T-helper 9 cell (primary cell): ENCODE data around the gene PKNOX1.
"Not testable (repeated sequence)": the region's sequence is repeated elsewhere in the genome, so short reads cannot be mapped to it uniquely, and the experiment has no call there.

Source experiments
- DNase-seq: peaks from one replicate; pipeline ENCODE4 v3.0.0-alpha.2; 2020

Gene PKNOX1

DNA sequence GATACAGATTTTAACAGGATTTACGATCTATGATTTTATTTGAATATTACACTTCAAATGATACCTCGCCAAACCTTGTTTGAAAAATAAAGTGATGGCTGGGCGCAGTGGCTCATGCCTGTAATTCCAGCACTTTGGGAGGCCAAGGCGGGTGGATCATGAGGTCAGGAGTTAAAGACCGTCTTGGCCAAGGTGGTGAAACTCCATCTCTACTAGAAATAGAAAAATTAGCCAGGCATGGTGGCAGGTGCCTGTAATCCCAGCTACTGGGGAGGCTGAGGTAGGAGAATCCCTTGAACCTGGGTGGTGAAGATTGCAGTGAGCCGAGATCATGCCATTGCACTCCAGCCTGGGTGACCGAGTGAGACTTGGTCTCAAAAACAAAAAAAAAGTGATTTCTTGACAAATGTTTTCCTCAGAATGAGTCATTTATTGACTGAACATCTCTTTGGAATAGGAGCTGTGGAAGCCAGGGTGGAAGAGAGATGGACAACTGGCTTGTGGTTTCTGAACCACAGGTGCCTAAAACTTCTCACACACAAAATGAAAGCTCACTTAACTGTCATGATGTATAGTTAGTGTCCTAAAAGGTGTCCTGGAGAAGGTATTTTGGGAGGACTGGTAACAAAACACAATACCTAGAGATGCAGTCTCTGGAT is 11.9 kb downstream of the PKNOX1 start:
- DNase-seq = no peak

DNA sequence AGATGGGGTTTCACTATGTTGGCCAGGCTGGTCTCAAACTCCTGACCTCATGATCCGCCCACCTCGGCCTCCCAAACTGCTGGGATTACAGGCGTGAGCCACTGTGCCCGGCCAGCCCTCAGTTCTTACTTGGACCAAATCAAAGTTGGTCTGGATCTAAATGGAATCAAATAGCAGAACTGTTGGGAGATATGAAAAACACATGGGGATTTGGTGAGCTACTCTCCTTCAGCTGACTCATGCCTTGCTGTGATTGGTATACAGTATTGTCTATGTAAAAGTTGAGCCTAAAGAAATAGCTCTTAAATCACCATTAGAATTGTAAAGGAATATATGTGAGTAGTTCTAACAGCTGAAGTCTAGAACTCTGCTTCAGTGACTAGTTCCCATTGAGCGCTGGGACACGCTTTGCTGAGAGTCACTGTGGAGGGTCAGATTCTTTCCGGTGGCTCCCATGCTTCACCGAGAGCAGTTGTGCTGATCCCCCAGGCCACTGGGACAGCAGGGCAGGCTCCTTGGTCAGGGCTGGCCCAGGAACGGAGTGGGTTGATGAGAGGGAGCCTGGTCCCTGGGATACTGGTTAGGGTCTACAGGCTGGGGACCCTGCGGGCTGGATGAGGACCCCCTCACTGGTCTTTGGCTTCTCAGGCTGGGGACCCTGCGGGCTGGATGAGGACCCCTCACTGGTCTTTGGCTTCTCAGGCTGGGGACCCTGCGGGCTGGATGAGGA is 14.0 kb downstream of the PKNOX1 start:
- no peak for DNase-seq

DNA sequence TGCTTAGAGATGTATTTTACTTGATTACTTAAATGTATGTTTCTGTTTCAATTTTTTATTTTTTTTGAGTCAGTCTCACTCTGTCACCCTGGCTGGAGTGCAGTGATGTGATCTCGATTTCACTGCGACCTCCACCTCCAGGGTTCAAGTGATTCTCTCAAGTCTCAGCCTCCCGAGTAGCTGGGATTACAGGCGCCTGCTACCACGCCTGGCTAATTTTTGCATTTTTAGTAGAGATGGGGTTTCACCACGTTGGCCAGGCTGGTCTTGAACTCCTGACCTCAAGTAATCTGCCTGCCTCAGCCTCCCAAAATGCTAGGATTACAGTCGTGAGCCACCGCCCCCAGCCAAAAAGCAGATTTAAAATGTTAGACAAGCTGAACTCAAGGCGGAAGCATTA is 15.0 kb downstream of the PKNOX1 start:
- DNase-seq = not testable (repeated sequence)

DNA sequence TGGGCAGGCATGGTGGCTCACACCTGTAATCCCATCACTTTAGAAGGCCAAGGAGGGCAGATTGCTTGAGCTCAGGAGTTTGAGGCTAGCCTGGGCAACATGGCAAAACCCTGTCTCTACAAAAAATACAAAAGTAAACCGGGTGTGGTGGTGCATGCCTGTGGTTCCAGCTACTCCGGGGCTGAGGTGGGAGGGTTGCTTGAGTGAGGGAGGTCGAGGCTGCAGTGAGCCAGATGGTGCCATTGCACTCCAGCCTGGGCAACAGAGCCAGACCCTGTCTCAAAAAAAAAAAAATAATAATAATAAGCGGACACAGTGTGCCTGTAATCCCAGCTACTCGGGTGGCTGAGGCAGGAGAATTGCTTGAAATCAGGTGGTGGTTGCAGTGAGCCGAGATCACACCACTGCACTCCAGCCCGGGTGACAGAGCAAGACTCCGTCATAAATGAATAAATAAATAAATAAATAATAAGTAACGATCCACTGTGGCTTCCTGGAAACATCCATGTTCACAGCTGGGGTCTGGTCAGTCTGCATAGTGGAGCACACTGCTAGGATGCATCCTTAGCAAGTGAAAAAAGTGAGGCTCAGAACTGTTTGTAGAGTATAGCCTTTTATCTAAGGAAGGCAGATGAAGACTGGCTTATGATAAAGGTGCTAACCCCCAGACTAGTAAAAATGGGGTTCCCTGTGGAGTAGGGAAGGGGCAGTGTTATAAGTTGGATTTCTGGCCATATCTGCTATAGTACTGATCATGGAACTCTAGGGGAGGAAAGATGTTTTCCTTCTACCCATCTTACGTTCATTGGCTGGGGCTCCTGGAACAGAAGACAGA is 15.7 kb downstream of the PKNOX1 start:
- no peak for DNase-seq

DNA sequence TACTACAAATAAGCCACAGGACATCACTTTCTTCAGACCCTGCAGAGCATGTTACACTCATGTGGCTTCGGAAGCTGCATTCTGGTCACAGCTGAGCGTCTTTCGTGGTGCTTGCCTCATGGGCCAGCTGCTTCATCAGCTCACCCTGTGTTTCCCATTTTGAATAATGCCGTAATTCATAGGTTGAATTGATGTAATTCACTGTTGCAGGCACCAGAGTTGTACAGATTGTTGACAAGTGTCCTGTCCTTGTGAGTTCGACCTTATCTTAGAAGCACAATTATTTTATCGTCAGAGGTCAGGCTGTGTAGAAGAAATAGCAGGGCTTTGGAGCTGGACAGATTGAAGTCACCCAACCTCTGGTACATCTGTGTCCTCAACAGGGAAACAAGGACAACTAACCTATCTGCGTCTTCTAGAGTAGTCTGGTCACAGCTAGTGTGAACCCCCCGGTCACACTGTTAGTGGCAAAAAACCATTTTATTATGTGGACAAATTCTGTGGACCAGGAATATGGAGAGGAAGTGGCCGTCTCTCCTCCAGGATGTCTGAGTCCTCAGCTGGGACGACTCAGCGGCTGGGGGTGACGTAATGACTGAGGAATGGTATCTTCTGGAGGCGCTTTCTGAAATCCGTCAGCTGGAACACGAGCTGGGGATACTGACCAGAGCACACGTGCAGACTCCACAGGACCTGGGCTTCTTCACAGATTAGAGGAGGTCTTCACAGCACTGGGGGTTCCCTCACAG is 17.8 kb downstream of the PKNOX1 start:
- DNase-seq = no peak

DNA sequence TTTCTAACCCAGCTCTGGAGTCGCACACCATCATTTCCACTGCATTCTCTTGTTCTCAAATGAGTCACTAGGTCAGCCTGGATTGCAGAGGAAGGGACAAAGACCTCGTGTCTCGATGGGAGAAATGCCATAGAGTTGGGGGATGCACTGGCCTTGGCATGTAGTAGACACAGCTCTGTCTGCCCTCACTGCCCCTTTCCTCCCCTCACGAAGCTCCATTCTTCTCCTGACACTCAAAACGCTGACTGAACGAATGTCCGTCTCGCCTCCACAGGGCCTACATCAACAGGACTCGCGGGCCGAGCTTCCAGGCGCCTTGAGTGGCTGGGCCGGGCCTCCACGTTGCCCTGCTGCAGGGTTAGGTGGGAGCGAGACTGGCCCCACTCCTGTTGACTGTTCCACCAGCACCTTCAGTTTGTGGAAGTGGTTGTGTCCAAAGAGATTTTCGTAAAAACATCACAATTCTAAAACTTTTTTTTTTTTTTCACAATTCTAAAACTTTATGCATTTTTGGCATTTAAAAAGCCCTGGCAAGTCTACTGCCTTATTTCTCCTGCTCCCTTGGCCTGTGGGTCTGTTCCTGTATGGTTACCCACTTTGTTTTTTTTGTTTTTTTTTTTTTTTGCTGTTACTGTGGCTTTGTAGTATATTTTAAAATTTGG is 18.8 kb downstream of the PKNOX1 start:
- DNase-seq = no peak

DNA sequence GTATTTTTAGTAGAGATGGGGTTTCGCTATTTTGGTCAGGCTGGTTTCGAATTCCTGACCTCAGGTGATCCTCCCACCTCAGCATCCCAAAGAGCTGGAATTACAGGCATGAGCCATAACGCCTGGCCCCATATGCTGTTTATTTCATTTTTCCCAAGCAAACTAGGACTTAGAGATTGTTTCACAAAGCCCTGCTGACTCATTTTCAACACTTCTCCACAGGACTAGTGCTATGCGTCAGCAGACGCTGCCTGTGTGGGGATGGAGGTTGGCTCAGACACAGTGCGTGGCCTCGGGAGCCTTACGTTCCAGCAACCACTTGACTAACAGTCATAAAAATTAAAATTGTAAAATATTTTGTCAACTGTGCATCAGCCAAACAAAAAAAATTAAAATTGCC is 22.7 kb downstream of the PKNOX1 start:
- DNase-seq = no peak

DNA sequence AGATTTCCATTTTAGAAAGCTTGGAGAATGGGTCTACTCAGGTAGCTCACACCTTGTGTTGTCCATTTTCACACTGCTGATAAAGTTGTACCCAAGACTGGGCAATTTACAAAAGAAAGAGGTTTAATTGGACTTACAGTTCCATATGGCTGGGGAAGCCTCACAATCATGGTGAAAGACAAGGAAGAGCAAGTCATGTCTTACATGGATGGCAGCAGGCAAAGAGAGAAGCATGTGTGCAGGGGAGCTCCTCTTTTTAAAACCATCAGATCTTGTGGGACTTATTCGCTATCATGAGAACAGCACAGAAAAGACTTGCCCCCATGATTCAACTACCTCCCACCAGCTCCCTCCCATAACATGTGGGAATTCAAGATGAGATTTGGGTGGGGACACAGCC is 23.6 kb downstream of the PKNOX1 start:
- not testable (repeated sequence) for DNase-seq

DNA sequence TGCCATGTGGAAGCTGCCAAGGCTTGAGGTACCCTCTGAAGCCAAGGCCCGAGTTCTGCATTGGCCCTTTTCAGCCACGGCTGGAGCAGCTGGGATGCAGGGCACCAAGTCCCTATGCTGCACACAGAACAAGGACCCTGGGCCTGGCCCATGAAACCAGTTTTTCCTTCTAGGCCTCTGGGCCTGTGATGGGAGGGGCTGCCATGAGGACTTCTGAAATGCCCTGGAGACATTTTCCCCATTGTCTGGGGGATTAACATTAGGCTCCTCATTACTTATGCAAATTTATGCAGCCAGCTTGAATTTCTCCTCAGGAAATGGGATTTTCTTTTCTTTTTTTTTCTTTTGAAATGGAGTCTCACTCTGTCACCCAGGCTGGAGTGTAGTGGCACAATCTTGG is 24.8 kb downstream of the PKNOX1 start:
- not testable (repeated sequence) for DNase-seq

DNA sequence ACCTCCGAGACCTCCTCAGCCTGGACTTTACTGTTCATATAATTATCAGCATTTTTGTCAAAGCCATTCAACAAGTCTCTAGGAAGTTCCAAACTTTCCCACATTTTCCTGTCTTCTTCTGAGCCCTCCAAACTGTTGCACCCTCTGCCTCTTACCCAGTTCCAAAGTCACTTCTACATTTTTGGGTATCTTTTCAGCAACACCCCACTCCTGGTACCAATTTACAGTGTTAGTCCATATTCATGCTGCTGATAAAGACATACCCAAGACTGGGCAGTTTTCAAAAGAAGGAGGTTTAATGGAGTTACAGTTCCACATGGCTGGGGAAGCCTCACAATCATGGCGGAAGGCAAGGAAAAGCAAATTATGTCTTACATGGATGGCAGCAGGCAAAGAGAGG is 25.7 kb downstream of the PKNOX1 start:
- DNase-seq = not testable (repeated sequence)

DNA sequence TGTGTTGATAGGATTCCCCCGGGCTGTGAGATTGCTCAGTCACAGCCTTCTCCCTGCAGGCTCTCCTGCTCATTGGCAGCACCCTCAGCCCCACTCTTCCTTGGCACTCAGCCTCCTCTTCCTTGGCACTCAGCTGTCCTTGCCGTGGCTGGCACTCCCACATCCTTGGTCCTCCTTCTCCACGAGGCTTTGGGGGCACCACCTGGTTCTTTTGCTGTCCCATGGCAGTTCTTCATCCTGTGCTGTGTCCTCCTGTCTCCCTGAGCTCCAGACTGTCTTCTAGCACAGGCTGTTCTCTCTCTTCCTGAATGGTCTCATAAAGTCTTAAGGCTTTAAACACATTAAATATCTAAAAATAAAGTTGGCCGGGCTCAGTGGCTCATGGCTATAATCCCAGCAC is 27.0 kb downstream of the PKNOX1 start:
- no peak for DNase-seq

DNA sequence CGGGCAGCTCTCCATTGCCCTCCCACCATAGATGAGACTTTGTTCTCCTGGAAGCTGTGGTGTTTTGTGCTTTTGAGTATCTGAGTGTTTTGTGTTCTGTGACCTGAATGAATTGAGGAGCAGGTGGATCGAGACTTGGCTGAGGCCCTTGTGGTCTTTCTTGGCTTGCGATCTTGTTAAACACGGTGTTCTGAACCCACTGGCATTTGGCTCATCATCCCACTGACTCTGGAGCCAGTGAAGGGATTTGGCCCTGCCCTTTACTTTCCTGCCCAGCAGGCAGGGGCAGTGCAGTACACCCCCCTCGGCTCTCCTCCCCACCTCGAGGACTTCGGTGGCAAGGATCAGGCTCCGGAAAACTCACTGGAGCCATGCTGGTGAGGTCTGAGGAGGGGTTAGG is 30.6 kb downstream of the PKNOX1 start:
- no peak for DNase-seq

DNA sequence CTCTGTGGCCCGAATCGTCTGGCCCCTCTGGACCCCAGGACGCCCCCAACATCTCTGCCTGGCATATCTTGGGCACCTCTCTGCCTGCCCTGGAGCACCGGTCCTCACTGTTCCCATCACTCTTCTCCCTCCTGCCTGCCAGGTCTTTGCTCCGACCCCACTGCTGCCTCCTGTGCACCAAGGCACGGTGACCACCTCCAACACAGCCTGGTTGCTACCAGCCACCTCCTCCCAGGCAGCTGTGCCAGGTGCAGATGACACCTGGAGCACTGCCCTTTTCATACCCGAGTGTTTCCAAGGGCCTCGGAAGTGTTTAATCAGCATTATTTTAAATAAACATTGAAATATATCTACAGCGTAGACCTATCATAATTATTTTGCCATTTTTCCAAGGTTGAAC is 31.3 kb downstream of the PKNOX1 start:
- no peak for DNase-seq

DNA sequence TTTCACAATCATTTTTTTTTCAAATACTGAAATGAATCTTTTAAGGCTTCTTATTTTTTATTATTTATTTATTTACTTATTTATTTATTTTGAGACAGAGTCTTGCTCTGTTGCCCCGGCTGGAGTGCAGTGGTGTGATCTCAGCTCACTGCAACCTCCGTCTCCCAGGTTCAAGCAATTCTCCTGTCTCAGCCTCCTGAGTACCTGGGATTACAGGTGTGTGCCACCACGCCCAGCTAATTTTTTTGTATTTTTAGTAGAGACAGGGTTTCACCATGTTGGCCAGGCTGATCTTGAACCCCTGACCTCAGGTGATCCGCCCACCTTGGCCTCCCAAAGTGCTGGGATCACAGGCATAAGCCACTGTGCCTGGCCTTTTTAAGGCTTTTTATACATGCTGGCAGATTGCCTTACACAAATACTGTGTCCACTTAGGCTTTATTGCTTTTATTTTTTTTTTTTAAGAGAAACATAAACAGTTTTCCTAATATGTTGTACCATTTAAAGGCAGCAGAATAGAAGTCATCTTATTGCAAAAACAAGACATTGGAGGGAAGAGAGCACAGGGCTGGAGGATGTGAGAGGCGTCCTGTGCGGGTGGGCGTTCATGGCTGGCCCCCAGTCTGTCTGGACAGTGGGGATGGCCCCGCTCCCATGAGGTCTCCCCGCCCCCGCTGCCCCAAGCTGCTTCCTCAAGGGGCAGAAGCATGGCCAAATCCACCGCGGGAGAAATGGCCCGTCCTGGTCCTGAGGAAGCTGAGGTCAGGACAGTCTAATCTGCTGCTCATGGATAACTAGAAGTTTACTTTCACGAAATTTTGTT is 31.9 kb downstream of the PKNOX1 start:
- DNase-seq = not testable (repeated sequence)

DNA sequence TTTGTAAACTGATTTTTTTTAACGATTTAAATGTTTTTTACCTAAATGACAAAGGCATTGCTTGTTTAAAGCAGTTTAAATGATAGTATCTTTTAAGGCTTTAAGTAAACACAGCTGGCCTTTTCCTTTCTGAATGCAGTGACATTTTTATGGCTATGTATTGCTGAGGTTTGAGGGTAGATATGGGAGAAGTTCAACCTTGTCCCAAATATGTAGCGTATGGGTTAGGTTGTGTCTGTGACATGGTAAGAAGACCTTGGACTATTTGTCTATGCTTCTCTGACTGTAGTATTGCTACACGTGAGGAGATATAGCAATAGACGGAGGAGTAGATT is 32.5 kb downstream of the PKNOX1 start:
- no peak for DNase-seq

DNA sequence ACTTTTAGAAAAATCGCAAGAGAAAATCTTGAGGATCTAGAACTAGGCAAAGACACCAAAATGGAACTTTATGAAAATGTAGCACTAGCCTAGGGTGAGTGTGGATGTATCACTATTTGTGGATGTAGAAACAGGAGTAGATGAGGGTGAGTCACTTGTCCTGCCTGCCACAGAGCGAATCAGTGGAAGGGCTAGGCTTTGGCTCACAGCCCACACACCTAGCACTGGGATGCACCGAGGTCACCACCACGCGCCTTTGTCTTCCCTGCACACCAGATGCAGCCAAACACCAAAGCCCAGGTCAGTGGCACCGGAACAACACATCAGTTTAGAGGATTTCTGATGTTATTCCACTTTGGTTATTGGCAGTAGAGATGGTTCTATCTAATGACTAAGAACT is 38.2 kb downstream of the PKNOX1 start:
- no peak for DNase-seq

DNA sequence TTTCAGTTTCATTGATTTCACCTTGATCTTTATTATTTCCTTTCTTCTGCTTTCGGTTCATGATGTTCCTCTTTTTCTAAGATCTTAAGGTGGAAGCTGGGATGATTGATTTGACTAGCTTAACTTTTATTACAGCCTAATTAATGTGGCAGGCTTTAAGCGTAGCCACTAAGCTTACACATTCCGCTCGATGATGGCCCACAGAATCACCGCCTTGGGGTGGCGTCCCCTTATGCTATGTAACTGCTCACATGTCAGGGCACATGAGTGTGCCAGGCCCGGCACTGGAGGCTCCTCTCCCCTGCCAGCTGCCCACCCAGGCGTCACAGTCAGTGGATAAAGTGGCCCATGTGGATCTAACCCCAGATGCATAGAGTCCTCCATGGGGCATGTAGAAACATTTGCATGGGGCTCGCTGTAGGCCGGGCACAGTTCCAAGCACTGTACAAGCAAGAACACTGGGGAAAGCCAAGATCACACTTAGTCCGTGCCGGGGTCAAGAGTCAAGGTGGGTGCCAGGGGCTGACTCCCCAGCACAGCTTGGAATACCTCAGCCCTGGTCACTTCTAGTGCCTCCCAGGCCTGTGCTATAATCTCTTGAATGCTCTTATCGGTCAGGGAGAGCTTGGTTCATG is 41.7 kb downstream of the PKNOX1 start:
- DNase-seq = no peak

DNA sequence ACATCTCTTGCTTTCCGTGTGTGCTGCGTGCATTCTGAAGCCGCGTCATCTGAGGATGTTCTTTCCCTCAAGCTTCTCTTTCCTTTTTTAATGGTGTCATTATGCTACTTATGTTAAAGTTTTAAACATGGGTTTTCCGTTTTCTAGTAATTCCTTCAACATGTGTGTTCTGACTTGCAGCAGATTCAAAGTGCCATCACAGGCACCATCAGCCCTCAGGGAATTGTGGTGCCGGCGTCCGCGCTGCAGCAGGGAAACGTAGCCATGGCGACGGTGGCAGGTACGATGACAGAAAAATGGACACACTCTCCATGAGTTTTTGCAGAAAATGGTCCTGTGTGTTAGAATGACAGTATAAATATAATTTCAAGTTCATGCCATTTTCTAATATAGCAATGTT is 42.4 kb downstream of the PKNOX1 start:
- DNase-seq = no peak

DNA sequence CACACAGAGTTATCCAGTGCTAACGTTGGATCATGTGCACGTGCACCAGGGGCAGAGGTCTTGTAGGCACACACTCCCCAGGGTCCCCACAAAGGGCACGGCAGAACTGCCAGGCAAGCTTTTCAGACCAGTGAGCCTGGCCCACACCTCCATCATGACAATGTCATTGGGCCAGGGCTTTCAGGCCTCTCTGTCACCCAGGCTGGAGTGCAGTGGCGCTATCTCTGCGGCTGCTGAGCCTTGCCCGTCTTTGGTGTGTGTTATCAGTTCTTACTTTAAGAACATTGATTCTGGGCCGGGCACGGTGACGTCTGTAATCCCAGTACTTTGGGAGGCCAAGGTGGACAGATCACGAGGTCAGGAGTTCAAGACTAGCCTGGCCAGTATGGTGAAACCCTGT is 44.2 kb downstream of the PKNOX1 start:
- DNase-seq = no peak

DNA sequence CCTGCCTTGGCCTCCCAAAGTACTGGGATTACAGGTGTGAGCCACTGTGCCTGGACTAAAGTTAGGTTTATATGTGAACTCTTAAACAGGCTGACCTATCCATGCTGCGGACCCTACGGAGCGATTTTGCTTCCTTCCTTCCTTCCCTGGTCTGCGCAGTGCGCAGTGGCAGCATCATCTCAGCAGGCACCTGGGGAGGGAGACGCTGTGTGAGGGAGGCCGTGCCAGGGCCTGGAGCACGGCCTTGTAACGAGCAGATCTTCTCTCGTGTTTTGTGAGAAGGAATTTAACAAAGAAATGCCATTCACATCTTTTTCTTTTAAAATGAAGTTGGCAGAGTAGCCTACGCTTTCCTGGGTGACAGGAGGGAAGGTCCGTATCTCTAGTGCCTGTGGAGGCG is 45.8 kb downstream of the PKNOX1 start:
- no peak for DNase-seq

DNA sequence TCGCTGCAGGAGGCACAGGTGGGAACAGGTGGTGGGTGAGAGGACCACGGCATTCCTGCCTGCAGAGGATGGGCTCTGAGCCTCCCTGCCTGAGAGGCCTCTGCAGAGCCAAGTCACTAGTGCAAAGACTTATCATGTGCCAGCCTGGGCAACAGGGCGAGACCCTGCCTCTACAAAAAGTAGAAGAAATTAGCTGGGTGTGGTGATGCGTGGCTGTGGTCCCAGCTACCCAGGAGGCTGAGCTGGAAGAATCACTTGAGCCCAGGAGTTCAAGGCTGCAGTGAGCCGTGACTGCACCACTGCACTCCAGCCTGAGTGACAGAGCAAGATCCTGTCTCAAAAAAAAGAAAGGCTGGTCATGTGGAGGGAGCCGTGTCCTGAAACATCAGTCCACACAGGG is 46.4 kb downstream of the PKNOX1 start:
- no peak for DNase-seq
